HG03139 (cell line): Measurements from ENCODE around the gene HPSE2.
"Not testable (repeated sequence)": the region's sequence is repeated elsewhere in the genome, so short reads cannot be mapped to it uniquely, and the experiment has no call there.

Experiments used
- ATAC-seq: cut with Tn5 transposase; IDR thresholded peaks from one replicate; pipeline ENCODE4 v1.9.1; 2021; ENCODE audit not compliant: unreplicated experiment

HPSE2 gene

DNA sequence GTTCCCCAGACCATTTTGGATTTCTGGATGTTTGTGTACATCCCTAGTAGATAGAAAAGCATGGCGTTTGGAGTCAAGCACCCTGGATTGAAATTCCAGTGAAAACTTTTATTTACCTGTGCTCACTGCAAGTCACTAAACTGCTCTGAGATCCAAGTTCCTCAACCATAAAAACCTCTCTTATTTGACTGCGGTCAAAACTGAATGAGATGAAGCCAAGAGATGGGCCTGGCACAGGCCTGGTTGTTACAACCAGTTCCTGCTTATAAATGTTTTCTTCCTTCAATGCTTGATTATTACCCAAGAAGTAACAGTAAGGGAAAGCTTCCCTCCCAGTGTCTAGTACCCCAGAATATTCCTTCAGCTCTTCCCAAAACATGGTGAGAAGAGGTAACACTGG lies 718.0 kb downstream of the HPSE2 start:
- no peak for ATAC-seq

DNA sequence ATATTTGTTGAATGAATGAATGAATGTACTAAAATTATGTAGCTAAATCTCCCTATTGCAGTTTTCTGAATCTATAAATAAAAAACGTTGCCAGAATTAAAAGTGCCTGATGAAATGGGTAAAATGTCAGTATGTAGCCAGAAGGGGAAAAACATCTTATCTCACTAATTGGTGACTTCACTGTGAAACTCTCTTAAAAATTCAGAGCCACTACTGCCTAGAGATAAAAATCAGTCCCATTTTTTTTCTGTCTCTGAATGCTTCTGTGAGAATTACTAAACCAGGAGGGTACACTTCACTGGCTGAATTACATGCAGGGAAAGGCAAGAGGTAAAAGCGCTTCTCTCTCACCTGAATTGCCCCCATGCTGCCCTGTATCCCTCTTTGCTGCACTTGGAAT lies 719.3 kb downstream of the HPSE2 start:
- no peak for ATAC-seq

DNA sequence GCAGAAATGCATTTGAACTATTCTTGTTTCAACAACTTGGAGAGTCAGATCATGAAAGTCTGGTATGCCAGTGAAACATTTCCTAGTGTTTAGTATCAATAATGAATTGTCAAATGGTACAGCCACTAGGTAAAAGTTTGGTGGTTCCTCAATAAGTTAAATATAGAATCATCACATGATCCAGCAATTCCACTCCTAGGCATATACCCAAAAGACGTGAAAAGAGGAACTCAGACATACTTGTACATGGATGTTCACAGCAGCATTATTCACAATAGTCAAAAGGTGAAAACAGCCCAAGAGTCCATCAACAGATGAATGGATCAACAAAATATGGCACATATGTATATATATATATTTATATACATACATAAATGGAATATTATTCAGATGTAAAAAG lies 721.9 kb downstream of the HPSE2 start:
- ATAC-seq: no peak

DNA sequence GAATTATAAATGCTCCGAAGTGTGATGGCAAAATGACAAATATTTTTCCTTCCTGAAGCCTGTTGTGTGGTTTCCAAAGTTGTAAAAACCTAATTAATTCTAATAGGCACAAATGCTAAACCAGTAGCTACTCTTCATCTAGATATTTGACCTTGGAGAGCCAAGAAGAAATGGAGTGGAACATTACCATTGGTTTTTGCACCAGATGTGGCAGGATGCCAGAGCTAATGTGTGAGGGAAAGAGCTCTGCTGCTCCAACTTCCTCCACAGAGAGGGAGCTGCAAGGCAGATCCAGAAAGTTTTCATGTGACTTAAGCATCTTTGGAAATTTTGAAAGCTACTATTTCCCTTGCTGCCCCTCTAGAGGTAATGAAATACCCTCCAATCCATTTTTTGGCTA lies 723.8 kb downstream of the HPSE2 start:
- no peak for ATAC-seq

DNA sequence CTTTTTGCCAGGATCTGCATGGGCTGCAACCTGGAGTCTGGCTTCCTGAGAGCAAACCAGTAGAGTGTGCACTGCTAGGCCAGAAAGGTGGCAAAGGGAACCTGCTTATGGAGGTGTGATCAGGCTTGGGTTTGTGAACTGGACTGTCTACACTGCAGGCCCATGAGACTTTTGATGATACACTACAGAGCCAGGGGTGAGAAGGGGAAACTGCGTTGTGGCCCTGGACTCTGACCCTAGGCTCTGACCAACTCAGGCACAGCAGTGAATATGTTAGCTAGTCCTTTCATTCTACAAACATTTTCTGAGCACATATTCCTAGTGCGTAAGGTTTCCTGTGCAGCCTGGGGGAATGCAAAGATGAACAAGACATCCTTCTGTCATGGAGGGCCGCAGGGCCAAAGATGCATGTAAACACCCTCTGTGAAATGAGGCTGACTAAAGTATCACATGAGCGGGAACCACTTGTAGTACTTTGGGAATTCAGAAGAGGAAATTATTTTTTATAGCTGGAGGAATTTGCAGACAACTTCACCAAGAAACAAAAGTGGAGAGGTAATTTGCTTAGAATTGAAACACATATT lies 725.1 kb downstream of the HPSE2 start:
- ATAC-seq: no peak

DNA sequence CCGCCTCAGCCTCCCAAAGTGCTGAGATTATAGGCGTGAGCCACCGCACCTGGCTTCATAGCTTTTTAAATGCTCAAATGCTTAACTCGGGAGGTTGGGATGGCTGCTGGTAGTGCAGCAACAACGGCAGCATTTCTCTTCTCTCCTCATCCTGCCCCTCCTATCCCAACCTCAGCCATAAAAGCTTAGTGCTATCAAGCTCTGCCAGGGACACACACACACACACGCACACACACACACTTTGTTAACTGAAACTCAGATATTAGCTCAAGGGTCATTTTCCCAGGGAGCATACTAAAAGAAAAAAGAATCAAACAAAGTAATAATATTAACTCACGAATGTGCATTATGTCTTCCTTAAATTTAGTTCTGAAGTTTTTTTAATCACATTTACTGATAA lies 725.9 kb downstream of the HPSE2 start:
- no peak for ATAC-seq

- ATAC-seq: not testable (repeated sequence)
These were observed 733.1 kb downstream of the HPSE2 start for GRCh38 chr10:98502535-98502934.

DNA sequence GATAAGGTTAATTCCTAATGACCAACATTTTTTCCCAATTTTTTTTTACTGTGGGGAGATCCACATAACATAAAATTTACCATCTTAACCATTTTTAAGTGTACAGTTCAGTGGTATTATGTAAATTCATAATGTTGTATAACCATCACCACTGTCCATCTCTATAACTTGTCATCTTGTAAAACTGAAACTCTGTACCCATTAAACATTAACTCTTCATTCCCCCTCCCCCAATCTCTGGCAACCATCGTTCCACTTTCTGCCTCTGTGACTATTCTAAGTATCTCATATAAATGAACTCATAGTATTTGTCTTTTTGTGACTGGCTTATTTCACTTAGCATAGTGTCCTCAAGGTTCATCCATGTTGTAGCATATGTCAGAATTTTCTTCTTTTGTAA lies 742.9 kb downstream of the HPSE2 start:
- ATAC-seq: no peak

- no peak for ATAC-seq
These were observed 745.8 kb downstream of the HPSE2 start for GRCh38 chr10:98489561-98490481.

DNA sequence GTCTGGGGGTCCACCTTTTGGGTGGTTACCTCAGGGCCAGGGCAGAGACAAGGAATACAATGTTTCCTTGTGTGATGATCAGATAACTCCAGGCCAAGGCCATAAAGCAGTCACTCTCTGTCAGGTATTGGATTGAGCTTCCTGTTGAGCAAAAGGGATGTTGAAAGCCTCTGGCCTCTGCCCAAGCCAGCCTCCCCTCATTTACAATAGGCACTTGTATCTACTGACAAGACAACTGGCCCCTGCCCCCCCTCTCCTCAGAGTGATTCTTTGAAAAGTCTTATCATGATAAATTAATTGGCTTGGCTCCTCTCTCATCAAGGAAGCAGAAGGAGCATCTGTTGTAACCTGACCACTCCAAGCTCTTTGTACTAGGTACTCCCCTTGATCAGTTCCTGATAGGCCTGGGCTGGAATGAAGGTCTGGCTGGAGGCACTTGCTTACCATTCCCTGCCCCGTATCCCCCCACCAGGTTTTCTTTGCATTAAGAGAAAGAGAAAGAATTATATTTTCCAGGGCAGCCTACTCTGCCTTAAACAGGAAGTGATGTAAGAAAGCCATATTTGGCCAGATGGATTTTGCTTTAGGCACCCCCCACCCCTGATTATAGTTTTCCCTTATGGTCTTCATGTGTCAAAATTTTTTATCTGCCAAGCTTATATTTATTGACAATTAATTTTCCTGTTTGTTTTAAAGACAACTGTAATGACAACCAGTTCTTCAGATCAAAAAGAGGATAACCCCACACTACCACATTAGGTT lies 746.8 kb downstream of the HPSE2 start:
- no peak for ATAC-seq

GRCh38 chr10:98487649-98488048 lies 748.0 kb downstream of the HPSE2 start:
- no peak for ATAC-seq

DNA sequence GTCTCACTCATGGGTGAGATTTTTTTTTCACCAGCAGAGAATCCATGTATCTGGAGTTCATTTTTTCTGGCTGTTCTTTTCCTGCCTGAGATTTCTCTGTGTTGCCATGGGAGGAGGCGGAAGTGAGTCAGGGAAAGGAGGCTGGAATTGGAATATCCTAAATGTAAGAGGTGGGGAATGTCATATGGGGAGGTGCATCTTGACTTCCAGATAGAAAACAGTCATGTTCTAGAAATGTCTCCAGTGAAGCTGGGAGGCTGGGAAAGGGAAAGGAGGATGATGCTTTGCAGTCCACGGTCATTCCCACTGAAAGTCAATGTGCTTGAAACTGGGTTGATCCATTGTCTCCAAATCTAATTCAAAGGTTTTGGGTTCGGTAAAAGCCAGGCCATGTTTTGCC lies 749.2 kb downstream of the HPSE2 start:
- ATAC-seq: no peak

GRCh38 chr10:98485959-98486358 lies 749.7 kb downstream of the HPSE2 start:
- ATAC-seq: no peak

- ATAC-seq: no peak
These were observed 752.0 kb downstream of the HPSE2 start for GRCh38 chr10:98483658-98484057.

DNA sequence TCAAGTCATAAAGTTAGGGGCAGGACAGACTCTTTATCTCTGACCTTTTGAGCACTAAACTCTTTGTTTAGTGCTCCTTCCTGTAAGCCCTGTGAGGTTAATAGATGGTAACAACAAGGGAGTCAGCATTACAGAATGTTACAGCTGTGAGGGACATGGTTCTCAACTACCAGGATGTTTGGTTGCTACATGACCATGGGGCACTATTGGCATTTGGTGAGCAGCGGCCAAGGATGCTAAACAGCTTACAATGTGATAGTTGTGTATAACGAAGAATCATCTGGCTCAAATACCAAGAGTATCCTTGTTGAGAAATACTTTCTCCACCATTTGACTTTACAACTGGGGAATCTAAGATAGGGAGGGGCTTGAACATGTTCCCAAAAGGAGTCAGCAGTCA lies 753.6 kb downstream of the HPSE2 start:
- no peak for ATAC-seq

DNA sequence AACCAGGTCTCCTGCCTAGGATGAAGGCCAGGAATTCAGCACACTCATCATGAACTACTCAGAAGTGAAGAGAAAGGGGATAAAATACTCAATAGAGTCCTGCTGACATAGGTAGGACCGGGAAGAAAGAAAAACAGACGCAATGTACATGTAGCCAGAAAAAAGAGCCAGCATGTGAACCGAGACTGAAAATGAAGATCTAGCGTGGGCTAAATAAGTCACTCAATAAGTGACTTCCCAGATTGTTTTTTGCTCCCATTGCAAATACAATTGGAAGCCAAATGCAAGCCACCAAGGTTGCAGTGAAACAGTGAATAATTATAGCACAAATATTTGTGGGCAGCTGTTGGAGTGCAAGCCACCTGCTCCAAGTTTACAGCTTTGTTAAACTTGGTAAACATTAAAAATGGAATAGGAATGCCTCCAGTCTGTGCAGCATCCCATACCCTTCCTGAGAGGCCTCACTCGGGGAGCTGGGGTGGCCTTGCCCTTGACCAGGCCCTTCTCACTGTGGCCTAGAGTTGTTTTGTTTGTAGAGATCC lies 754.2 kb downstream of the HPSE2 start:
- ATAC-seq: no peak

GRCh38 chr10:98478430-98479222 lies 757.0 kb downstream of the HPSE2 start:
- no peak for ATAC-seq

- no peak for ATAC-seq
These were observed 757.8 kb downstream of the HPSE2 start for GRCh38 chr10:98477861-98478260.

GRCh38 chr10:98474628-98475027 lies 761.0 kb downstream of the HPSE2 start:
- ATAC-seq: peak; percentile 55

DNA sequence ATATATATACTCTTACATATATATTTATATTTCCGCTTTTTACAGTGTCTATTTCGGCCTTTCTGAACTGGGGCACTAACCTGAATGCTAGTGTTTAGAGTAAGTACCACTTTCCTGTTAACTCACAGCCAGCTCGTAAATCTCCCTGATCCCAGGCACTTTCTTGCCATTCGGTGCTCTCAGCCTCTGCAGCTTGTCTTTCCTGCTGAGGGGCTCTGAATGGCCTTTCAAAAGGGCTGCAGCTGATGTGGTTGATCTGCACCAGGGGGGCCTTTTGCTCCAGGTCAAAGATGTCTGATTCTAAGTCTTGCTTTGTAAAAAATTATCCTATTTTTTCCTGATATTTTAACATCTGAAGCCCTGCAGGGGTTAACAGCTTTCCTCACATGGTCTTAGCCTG lies 763.5 kb downstream of the HPSE2 start:
- no peak for ATAC-seq

GRCh38 chr10:98470850-98471249 lies 764.8 kb downstream of the HPSE2 start:
- no peak for ATAC-seq
